Measurements from ENCODE around the gene XRN2.

XRN2 gene

GRCh38 chr20:21435576-21435975 is 132.4 kb downstream of the XRN2 start:
- H3K9me3 ChIP-seq (ENCODE audit: insufficient read depth, low read depth, low read length), result no peaks in the 10 kb centered on the region
- H3K4me3 ChIP-seq (ENCODE audit: low read length), result no peak overlapping the region
- no peak overlapping the region for H3K9ac ChIP-seq (ENCODE audit: low read depth, low read length)
- 60% methylated on average over 2 of the region's 3 CpGs for WGBS
- H3K4me1 ChIP-seq (ENCODE audit: insufficient read depth, low read length), result 0 out of 2 replicates have a peak, but pooled peaks cover 4% of the 10 kb centered on the region
- H3K27me3 ChIP-seq (ENCODE audit: insufficient read depth, low read length), result no peaks in the 10 kb centered on the region
- H3K36me3 ChIP-seq (ENCODE audit: insufficient read depth, low read length), result no peaks in the 10 kb centered on the region
- H3K27ac ChIP-seq (ENCODE audit: low read depth, low read length), result no peak overlapping the region

- H3K4me3 ChIP-seq (ENCODE audit: low read length), result no peak overlapping the region
- no peak overlapping the region for H3K9ac ChIP-seq (ENCODE audit: low read depth, low read length)
- no peaks in the 10 kb centered on the region for H3K27me3 ChIP-seq (ENCODE audit: insufficient read depth, low read length)
- no peaks in the 10 kb centered on the region for H3K9me3 ChIP-seq (ENCODE audit: insufficient read depth, low read depth, low read length)
- H3K4me1 ChIP-seq (ENCODE audit: insufficient read depth, low read length), result 0 out of 2 replicates have a peak, but pooled peaks cover 4% of the 10 kb centered on the region
- WGBS, result 87% methylated on average over 4 of the region's 4 CpGs
- no peaks in the 10 kb centered on the region for H3K36me3 ChIP-seq (ENCODE audit: insufficient read depth, low read length)
- no peak overlapping the region for H3K27ac ChIP-seq (ENCODE audit: low read depth, low read length)
These were observed 133.1 kb downstream of the XRN2 start for GRCh38 chr20:21436205-21436604.

- no peak overlapping the region for H3K4me3 ChIP-seq (ENCODE audit: low read length)
- 83% methylated on average over 1 of the region's 1 CpG for WGBS
- no peaks in the 10 kb centered on the region for H3K9me3 ChIP-seq (ENCODE audit: insufficient read depth, low read depth, low read length)
- no peaks in the 10 kb centered on the region for H3K36me3 ChIP-seq (ENCODE audit: insufficient read depth, low read length)
- H3K9ac ChIP-seq (ENCODE audit: low read depth, low read length), result no peak overlapping the region
- H3K27ac ChIP-seq (ENCODE audit: low read depth, low read length), result no peak overlapping the region
- H3K4me1 ChIP-seq (ENCODE audit: insufficient read depth, low read length), result 0 out of 2 replicates have a peak, but pooled peaks cover 4% of the 10 kb centered on the region
- no peaks in the 10 kb centered on the region for H3K27me3 ChIP-seq (ENCODE audit: insufficient read depth, low read length)
These were observed 134.1 kb downstream of the XRN2 start for GRCh38 chr20:21437248-21437647.

GRCh38 chr20:21437816-21438215 is 134.7 kb downstream of the XRN2 start:
- Histone ChIP-seq H3K9ac (ENCODE audit: low read depth, low read length) (no peak overlapping the region), H3K27ac (ENCODE audit: low read depth, low read length) (no peak overlapping the region), H3K4me1 (ENCODE audit: insufficient read depth, low read length) (0 out of 2 replicates have a peak, but pooled peaks cover 4% of the 10 kb centered on the region), H3K9me3 (ENCODE audit: insufficient read depth, low read depth, low read length) (no peaks in the 10 kb centered on the region), H3K27me3 (ENCODE audit: insufficient read depth, low read length) (no peaks in the 10 kb centered on the region), H3K4me3 (ENCODE audit: low read length) (no peak overlapping the region), H3K36me3 (ENCODE audit: insufficient read depth, low read length) (no peaks in the 10 kb centered on the region)
- 100% methylated on average over 1 of the region's 2 CpGs for WGBS

All from HUES64 (cell line).